Measurements from ENCODE around the gene ZNF600. TPM values are rescaled to one million over a fixed set of nuclear protein-coding genes. Genes with fewer than 3 reads are reported as not detected.

The ZNF600 gene
- total and polyA plus RNA-seq, 2 of the 8 experiments (the other 6 are each of a cell fraction or from before 2014, with no cell fraction given) = 2.1 to 8.0 TPM

GRCh38 chr19:52734331-52734892, 52.2 kb downstream of the ZNF600 start:
- WGBS, 2 experiments (ENCODE audit: extremely low coverage in 1 of 2, insufficient coverage in 1 of 2, insufficient read length in 1 of 2, insufficient replicate concordance in 2 of 2, low coverage in 1 of 2, low lambda C conversion rate in 2 of 2, missing lambda C conversion rate in 1 of 2) = 3% methylated on average over 28 of the region's 39 CpGs; no CpG with 5 or more reads in 1 of the 2 experiments

More at GRCh38 chr19:52734331-52734892, 52.2 kb downstream of the ZNF600 start:
- Histone ChIP-seq H3K4me3 (ENCODE audit: extremely low read depth in 1 of 4, insufficient read depth in 2 of 4, low read depth in 3 of 4, low read length in 4 of 4) (peak overlapping the region; percentile 73 to 98 (median 94)), H3K4ac (replicated peaks; ENCODE audit: insufficient read length, low read depth, low read length) (no peak overlapping the region), H3K4me1 (replicated peaks in 1 of 4; ENCODE audit: control insufficient read depth in 3 of 4, insufficient read depth in 4 of 4, low read length in 3 of 4) (peaks cover 0 to 6% (median 3%) of the 10 kb centered on the region in 4 experiments; a peak in 4 of 7 replicates), H3K27ac (ENCODE audit: low read depth, low read length) (0 out of 2 replicates have a peak overlapping the region, but pooled peaks have one; percentile 8), H4K5ac (ENCODE audit: insufficient read length, low read depth, low read length) (no peak overlapping the region), H2AK5ac (ENCODE audit: low read depth, low read length) (no peak overlapping the region), H3K27me3 (replicated peaks in 1 of 4; ENCODE audit: control insufficient read depth in 3 of 4, extremely low read depth in 1 of 4, insufficient read depth in 3 of 4, low read length in 3 of 4) (peaks cover 0 to 3% (median 0%) of the 10 kb centered on the region in 4 experiments; a peak in 1 of 7 replicates), H3K18ac (ENCODE audit: extremely low read depth, low read length) (peak overlapping the region; percentile 24; the same call in 1 of the 2 replicates), H4K20me1 (replicated peaks in 1 of 2; ENCODE audit: control insufficient read depth in 1 of 2, insufficient read depth in 2 of 2, low read length in 2 of 2) (no peaks in the 10 kb centered on the region), H3K56ac (replicated peaks; ENCODE audit: insufficient read length, low read depth, low read length) (peak overlapping the region; percentile 46), H2BK5ac (ENCODE audit: low read depth, low read length) (no peak overlapping the region), H2BK12ac (ENCODE audit: low read depth, low read length) (no peak overlapping the region), H4K8ac (ENCODE audit: extremely low read depth, insufficient read depth, low read length) (peak overlapping the region; percentile 76; the same call in 1 of the 2 replicates), H3K79me2 (ENCODE audit: control insufficient read depth in 1 of 2, insufficient read depth in 2 of 2, low read length in 2 of 2) (no peaks in the 10 kb centered on the region), H3K9ac (replicated peaks in 1 of 4; ENCODE audit: extremely low read depth in 1 of 4, low read depth in 3 of 4, low read length in 3 of 4) (peak overlapping the region; percentile 48 to 76 (median 61); a peak in 6 of 7 replicates), H3K14ac (ENCODE audit: insufficient read length) (no peak overlapping the region), H4K91ac (replicated peaks; ENCODE audit: insufficient read length, low read length) (no peak overlapping the region), H2BK20ac (ENCODE audit: low read length) (no peak overlapping the region), H2AFZ (ENCODE audit: low read length) (0 out of 2 replicates have a peak overlapping the region, but pooled peaks have one; percentile 54), H3K79me1 (ENCODE audit: low read depth, low read length) (no peaks in the 10 kb centered on the region), H3K23ac (ENCODE audit: insufficient read length) (no peak overlapping the region), H3K23me2 (ENCODE audit: low read depth, low read length) (no peaks in the 10 kb centered on the region), H3K36me3 (ENCODE audit: control insufficient read depth in 2 of 4, insufficient read depth in 4 of 4, low read length in 3 of 4) (no peaks in the 10 kb centered on the region), H3K9me3 (ENCODE audit: insufficient read depth in 2 of 2, low read depth in 1 of 2, low read length in 1 of 2) (no peaks in the 10 kb centered on the region; a peak in 1 of 4 replicates), H2BK120ac (replicated peaks; ENCODE audit: low read depth, low read length) (no peak overlapping the region), H2BK15ac (ENCODE audit: low read length) (no peak overlapping the region), H3K4me2 (ENCODE audit: insufficient read depth in 1 of 2, low read depth in 2 of 2, low read length in 2 of 2) (peak overlapping the region; percentile 56 to 68)
- TF ChIP-seq CTBP2 (IDR thresholded peaks at IDR 0.05; ENCODE audit: borderline replicate concordance, insufficient read depth, insufficient read length, low read length) (no peak), TBP (IDR thresholded peaks at IDR 0.05; ENCODE audit: low read depth, low read length) (peak; percentile 6; the same call in 1 of the 2 replicates), SIRT6 (IDR thresholded peaks at IDR 0.05; ENCODE audit: low read length) (no peak), KDM4A (IDR thresholded peaks at IDR 0.05; ENCODE audit: low read depth, low read length, severe bottlenecking) (peak; percentile 65), POLR2AphosphoS5 (IDR thresholded peaks at IDR 0.05; ENCODE audit: low read depth, low read length) (no peak), YY1 (IDR thresholded peaks at IDR 0.05; ENCODE audit: low read depth, low read length) (no peak), ASH2L (IDR thresholded peaks at IDR 0.05; ENCODE audit: low read length) (peak; percentile 50), ATF2 (IDR thresholded peaks at IDR 0.05; ENCODE audit: low read length) (no peak)
- CTCF ChIA-PET (ENCODE audit: partially characterized antibody) = no interaction called here
- DNase-seq (ENCODE audit: low read depth in 1 of 2, low spot score in 2 of 2) = no peak
- POLR2A ChIA-PET (ENCODE audit: partially characterized antibody) = interaction anchor here (0.7 kb wide), 2 partner anchors 58 to 86 kb away, joined by 3 read pairs; no protein-coding TSS in a partner anchor
- FAIRE-seq = no peak

Measured in H1 (cell line).